H1 (cell line): Measurements from ENCODE around the gene GAP43. TPM values are rescaled to one million over a fixed set of nuclear protein-coding genes. Genes with fewer than 3 reads are reported as not detected.

Experiments
- BACH1 ChIP-seq: IDR thresholded peaks from 2 replicates; pipeline ENCODE4 v1.6.1; 2012; ENCODE audit warnings: low read length, improper control_type of control experiment
- CBX8 ChIP-seq: fragments of 300-800, 300-1000 bp; sonication (generic); IDR thresholded peaks from 2 replicates; pipeline ENCODE4 v1.7.1; 2016; ENCODE audit warnings: low read depth, low read length, borderline replicate concordance
- CTBP2 ChIP-seq: IDR thresholded peaks from 2 replicates; pipeline ENCODE4 v1.7.0; 2011; ENCODE audit warnings: borderline replicate concordance, mild to moderate bottlenecking, moderate library complexity, mixed read lengths, low read length; ENCODE audit not compliant: insufficient read depth, insufficient read length
- KDM1A ChIP-seq: fragments of 200-600, 300-600 bp; sonication (generic); IDR thresholded peaks from 2 replicates; pipeline ENCODE4 v1.7.1; 2016; ENCODE audit warnings: mild to moderate bottlenecking, low read length, borderline replicate concordance
- POU5F1 ChIP-seq: IDR thresholded peaks from 2 replicates; pipeline ENCODE4 v1.6.1; 2011; ENCODE audit warnings: low read depth, mild to moderate bottlenecking, low read length, moderate library complexity
- SRF ChIP-seq: IDR thresholded peaks from 2 replicates; pipeline ENCODE4 v1.6.1; 2011; ENCODE audit warnings: mild to moderate bottlenecking, low read depth, low read length, moderate library complexity
- polyA plus RNA-seq, 7 experiments: library from polyadenylated mRNA; depleted of rRNA in 3 of 7; stranded (reverse) in 5 of 7; unstranded in 2 of 7; fragments of >200 nt in 5 of 7; fragments of 200-250 nt in 2 of 7; gene quantifications; 1 replicate in 5 of 7; 2 replicates in 1 of 7; 4 replicates in 1 of 7; pipeline versions ENCODE4 v1.2.1 to v1.2.3, GENCODE V29; 2011 to 2013; ENCODE audit warnings: missing spikeins in 2 of 7, mixed read lengths in 2 of 7
- total RNA-seq: library from RNA; stranded (reverse); fragmentation: NEBNext Ultra II Directional; extraction: Animal tissue kit (Norgen Biotek cat#: 25700); gene quantifications from 2 replicates; pipeline ENCODE4 v1.2.1, GENCODE V29; 2021

The GAP43 gene
- total and polyA plus RNA-seq, 2 of the 8 experiments (the other 6 are each of a cell fraction or from before 2014, with no cell fraction given): 11.2 to 21.9 TPM

DNA sequence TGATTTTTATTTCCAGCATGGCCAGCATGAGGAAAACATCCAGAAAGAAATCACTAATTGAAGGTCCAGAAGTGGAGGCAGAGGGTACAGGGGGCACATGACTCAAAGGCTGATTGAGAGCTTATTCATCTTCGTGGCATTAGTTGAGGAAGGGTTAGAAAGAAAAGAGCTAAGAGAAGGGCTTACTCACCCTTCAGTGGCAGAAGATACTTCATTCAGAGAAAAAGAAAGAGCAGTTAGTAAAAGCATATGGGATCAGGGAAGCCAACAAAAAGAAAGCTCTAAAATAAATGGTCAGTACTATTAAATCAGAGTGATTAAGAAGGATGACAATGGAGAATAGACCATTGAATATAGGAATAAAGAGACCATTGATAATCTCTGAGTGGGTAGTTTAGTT lies 25.2 kb downstream of the GAP43 start (continued):
- TF ChIP-seq POU5F1: no peak
- TF ChIP-seq BACH1: no peak
- TF ChIP-seq KDM1A: no peak
- TF ChIP-seq CBX8: no peak
- no peak for TF ChIP-seq CTBP2
- no peak for TF ChIP-seq SRF
- TF ChIP-seq, all 59 proteins: peak for 0
